Measurements from ENCODE around the gene MINAR2.

DNA sequence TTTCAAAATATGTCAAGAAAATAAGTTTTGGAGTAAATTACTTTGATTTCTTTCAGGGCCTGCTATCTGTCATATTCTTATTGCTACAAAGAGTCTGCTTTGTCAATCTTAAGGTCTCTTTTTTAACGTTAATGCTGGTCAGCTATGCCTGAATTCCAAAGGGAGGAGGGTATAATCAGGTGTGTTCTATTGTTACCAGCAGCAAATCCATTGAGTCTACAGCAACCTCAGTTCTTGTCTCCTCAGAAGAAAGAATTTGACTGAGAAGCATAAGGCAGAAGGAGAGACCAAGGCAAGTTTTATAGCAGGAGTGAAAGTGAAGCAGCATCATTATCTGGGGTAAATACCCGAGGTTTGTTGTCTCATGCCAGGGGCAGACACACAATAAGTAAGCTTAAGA lies 23.7 kb upstream of the MINAR2 start:
- TF ChIP-seq EZH2 (IDR thresholded peaks at IDR 0.05; ENCODE audit: insufficient read depth, poor library complexity, severe bottlenecking) (no peak), EZH2phosphoT487 (IDR thresholded peaks at IDR 0.05; ENCODE audit: insufficient read depth, low read depth) (no peak)
